Thyroid gland (tissue), 4 donors: ENCODE results near the gene SNAP47. TPM values are rescaled to one million over a fixed set of nuclear protein-coding genes. Genes with fewer than 3 reads are reported as not detected.

Experiments
- DNase-seq, 2 donors: peaks; one replicate each; pipeline ENCODE4 v3.0.0-alpha.2; 2019
- H3K27ac ChIP-seq, 3 donors: fragments of 200-600 bp; sonication (generic); 1 replicate in 2 of 3; 2 replicates in 1 of 3; pipeline ENCODE4 v1.5.1; 2016 to 2019; ENCODE audit warnings: mild to moderate bottlenecking in 1 of 3, moderate library complexity in 1 of 3
- H3K27me3 ChIP-seq: fragments of 200-600 bp; sonication (generic); one replicate; pipeline ENCODE4 v1.5.1; 2019
- H3K36me3 ChIP-seq, 2 donors: fragments of 200-600 bp; sonication (generic); one replicate each; pipeline ENCODE4 v1.5.1; 2016 to 2019
- H3K4me1 ChIP-seq, 2 donors: fragments of 200-600 bp; sonication (generic); one replicate each; pipeline ENCODE4 v1.5.1; 2017 to 2019
- H3K4me3 ChIP-seq, 3 donors: fragments of 200-600 bp; sonication (generic); replicated peaks in 1 of 3; 1 replicate in 2 of 3; 2 replicates in 1 of 3; pipeline ENCODE4 v1.5.1; 2016; ENCODE audit warnings: mild to moderate bottlenecking in 1 of 3
- H3K9me3 ChIP-seq: fragments of 200-600 bp; sonication (generic); one replicate; pipeline ENCODE4 v1.5.1; 2017
- POLR2A ChIP-seq, 2 donors: fragments of 450-650 bp; IDR thresholded peaks; one replicate each; pipeline ENCODE4 v1.6.1; 2017; ENCODE audit warnings: antibody characterized with exemption in 2 of 2, mild to moderate bottlenecking in 2 of 2, moderate library complexity in 1 of 2
- WGBS, 2 donors: methylation state at CpG; one replicate each; pipeline ENCODE4 v1.1.5; 2017; 5-methylcytosine and 5-hydroxymethylcytosine counted together
- intact Hi-C: fragments of 100-400 bp; cut with DNase I; formaldehyde crosslinking; loops from one replicate; pipeline ENCODE4 v1.15.1; 2023
- total RNA-seq, 4 donors: library from RNA; depleted of rRNA; stranded (reverse); fragments of >200 nt; gene quantifications; one replicate each; pipeline ENCODE4 v1.2.3, GENCODE V29; 2016
- TF ChIP-seq, protein P1 (sequence below), 6 experiments: fragments of 200-600 bp in 3 of 6; fragments of 450-650 bp in 3 of 6; sonication (generic) in 3 of 6; IDR thresholded peaks; one replicate each; pipeline ENCODE4 v1.5.1; 2016 to 2019; ENCODE audit warnings: antibody characterized with exemption in 6 of 6, mild to moderate bottlenecking in 2 of 6, inconsistent platforms in 1 of 6, moderate library complexity in 1 of 6

The SNAP47 gene
- total RNA-seq, 4 donors from 2014 or later, result 50.4 to 72.6 (median 65.0) TPM

DNA sequence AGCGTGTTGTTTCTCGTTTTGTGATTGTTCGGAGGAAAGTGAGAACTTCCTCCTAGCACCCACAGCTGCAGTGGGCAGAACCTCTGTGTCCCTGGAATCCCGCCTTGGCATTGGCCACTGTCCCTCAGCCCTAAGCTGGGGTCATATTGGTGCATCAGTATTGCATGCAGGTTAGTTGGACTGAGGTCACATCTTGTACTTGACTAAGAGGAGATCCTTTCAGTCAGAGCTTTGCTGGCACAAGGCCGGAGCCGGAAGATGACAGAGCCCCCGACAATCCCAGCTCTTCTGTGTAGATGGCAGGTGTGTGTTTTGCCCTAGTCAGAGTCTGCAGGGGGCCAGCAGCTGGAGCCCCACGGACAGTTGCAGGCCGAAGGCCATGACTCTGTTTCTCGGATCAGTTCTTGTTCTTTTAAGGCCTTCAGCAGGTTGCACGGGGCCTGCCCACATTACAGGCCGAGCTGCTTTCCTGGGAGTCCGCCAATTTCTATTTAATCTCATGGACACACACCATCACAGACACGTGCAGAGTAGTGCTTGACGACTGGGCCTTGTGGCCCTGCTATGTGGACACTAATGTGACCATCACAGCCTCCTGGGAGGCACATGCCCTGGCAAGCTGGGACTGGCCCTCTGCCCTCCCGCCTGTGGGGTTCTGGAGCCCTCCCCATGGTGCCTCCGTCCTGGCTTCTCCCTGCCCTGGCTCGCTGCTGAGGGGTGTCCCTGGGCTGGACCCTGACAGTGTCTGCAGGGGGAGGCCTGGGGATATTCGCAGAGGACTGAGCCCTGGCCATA, 14.9 kb downstream of the SNAP47 start:
- peaks cover 7% of the 10 kb centered on the region in 2 donors for H3K36me3 ChIP-seq
- H3K27me3 ChIP-seq, result no peaks in the 10 kb centered on the region
- intact Hi-C loops, result no loop called here
- H3K4me3 ChIP-seq, result no peak overlapping the region
- peaks cover 0 to 7% of the 10 kb centered on the region in 2 donors for H3K4me1 ChIP-seq
- H3K9me3 ChIP-seq, result no peaks in the 10 kb centered on the region
- 90 to 94% methylated on average over 8 to 13 of the region's 19 CpGs for WGBS, 2 donors
- TF ChIP-seq, protein P1, sequence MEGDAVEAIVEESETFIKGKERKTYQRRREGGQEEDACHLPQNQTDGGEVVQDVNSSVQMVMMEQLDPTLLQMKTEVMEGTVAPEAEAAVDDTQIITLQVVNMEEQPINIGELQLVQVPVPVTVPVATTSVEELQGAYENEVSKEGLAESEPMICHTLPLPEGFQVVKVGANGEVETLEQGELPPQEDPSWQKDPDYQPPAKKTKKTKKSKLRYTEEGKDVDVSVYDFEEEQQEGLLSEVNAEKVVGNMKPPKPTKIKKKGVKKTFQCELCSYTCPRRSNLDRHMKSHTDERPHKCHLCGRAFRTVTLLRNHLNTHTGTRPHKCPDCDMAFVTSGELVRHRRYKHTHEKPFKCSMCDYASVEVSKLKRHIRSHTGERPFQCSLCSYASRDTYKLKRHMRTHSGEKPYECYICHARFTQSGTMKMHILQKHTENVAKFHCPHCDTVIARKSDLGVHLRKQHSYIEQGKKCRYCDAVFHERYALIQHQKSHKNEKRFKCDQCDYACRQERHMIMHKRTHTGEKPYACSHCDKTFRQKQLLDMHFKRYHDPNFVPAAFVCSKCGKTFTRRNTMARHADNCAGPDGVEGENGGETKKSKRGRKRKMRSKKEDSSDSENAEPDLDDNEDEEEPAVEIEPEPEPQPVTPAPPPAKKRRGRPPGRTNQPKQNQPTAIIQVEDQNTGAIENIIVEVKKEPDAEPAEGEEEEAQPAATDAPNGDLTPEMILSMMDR (IDR thresholded peaks at IDR 0.05), result no peak
- no peak for TF ChIP-seq POLR2A (IDR thresholded peaks at IDR 0.05)
- no peak for DNase-seq
- H3K27ac ChIP-seq, result no peak overlapping the region

DNA sequence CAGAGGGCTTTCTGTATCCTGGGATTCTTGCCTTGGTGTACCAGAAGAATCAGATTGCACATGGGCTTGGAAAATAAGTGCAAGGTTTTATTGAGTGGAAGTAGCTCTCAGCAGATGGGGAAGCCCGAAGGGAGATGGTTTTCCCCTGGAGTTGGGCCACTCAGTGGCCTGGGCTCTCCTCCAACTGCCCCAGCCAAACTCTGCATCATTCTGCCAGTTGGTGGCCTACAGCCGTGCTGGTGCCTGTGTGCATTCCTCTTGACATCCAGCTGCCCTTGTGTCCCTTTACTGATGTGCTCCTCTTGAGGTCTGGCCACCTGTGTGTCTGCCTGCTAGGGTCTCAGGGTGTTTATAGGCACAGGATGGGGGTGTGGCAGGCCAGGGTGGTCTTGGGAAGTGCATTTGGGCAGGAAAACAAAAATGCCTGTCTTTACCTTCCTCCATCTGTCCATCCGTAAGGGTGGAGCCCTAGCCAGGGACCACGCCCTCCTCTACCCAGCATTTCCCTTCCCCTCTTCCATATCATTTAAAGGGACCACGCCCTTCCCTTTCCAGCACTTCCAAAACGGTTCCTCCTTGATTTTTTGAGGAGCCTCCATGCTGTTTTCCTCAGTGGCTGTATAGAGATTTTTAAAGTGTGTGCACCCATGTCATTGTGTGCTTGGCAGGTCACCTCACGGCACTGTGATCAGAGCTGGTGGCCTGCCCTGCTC, 18.9 kb downstream of the SNAP47 start:
- Histone ChIP-seq H3K4me1 (peaks cover 0 to 7% of the 10 kb centered on the region in 2 donors), H3K27me3 (no peaks in the 10 kb centered on the region), H3K4me3 (no peak overlapping the region), H3K9me3 (no peaks in the 10 kb centered on the region), H3K36me3 (peaks cover 2 to 5% of the 10 kb centered on the region in 2 donors), H3K27ac (no peak overlapping the region)
- intact Hi-C loops, result no loop called here
- WGBS, 2 donors, result 63 to 70% methylated on average over 6 to 7 of the region's 7 CpGs
- peak in 1 of 2 donors; percentile 13 for DNase-seq
- TF ChIP-seq POLR2A (IDR thresholded peaks at IDR 0.05), result no peak
- TF ChIP-seq, protein P1 (IDR thresholded peaks at IDR 0.05), result no peak

DNA sequence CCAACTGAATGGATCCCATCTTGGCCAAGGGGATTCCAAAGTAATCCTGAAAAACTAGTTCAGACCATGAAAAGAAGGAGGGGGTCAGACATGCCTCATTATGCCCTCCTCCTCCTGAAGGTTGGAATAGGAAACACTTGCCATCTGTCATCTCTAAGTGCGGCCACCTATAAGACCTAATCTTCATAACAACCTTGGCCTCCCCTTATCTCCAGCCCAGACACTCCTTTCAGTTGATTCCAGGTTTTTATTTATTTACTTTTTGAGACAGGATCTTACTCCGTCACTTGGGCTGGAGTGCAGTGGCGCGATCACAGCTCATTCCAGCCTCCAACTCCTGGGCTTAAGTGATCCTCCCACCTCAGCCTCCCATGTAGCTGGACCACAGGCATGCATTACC, 19.7 kb downstream of the SNAP47 start:
- H3K4me1 ChIP-seq, result peaks cover 0 to 7% of the 10 kb centered on the region in 2 donors
- H3K4me3 ChIP-seq, result no peak overlapping the region
- TF ChIP-seq, protein P1 (IDR thresholded peaks at IDR 0.05), result no peak
- TF ChIP-seq POLR2A (IDR thresholded peaks at IDR 0.05), result no peak
- H3K27ac ChIP-seq, result no peak overlapping the region
- no peak for DNase-seq
- H3K27me3 ChIP-seq, result no peaks in the 10 kb centered on the region
- 98 to 99% methylated on average over 4 of the region's 4 CpGs for WGBS, 2 donors
- intact Hi-C loops, result no loop called here
- H3K9me3 ChIP-seq, result no peaks in the 10 kb centered on the region
- peaks cover 9 to 13% of the 10 kb centered on the region in 2 donors for H3K36me3 ChIP-seq

DNA sequence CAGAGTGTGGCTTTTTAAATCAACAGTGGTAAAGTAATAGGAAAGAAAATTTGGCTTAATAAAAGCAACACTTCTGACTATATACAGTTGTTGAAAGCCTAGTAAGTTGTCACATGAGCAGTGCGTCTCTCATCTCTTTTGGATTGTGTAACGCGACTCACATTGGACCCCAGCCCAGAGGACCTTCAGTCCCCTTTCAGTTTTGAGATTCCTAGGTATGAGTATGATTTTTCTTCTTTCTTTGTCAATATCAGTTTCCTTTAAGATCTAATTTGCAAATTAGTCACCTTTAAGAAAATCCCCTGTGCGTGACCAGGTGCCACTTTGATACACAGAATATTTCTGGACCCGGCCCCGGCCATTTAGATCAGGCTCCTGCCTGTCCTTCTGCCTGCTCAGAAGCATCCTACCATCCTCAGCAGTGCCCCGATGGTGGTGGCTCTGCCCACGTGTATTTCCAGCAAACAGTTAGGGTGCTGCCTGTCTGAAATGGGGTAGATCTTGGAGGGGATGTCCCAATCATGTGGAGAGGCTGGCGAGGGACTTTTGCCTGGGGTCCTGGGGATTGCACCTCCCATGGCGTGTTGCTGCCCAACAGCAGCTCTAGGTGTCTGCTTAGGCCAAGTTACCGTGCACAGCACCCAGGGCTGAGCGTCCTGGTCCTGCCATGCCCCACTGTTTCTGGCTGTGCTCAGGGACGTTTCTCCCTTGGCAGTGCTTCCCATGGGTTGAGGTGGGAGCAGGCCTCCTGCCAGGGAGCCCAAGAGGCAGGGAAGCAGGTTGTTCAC, 21.1 kb downstream of the SNAP47 start:
- Histone ChIP-seq H3K36me3 (peaks cover 11 to 16% of the 10 kb centered on the region in 2 donors), H3K4me3 (no peak overlapping the region), H3K27me3 (no peaks in the 10 kb centered on the region), H3K27ac (no peak overlapping the region), H3K4me1 (peaks cover 0 to 7% of the 10 kb centered on the region in 2 donors), H3K9me3 (no peaks in the 10 kb centered on the region)
- DNase-seq, result no peak
- TF ChIP-seq, protein P1 (IDR thresholded peaks at IDR 0.05), result no peak
- TF ChIP-seq POLR2A (IDR thresholded peaks at IDR 0.05), result no peak
- intact Hi-C loops, result no loop called here
- WGBS, 2 donors, result 85 to 91% methylated on average over 9 to 13 of the region's 13 CpGs
